Tibial nerve (tissue), 4 donors: ENCODE data around the gene SAA1.

ENCODE experiments used
- CTCF ChIP-seq, 5 experiments: fragments of 200-600 bp in 3 of 5; fragments of 450-650 bp in 2 of 5; sonication (generic) in 3 of 5; IDR thresholded peaks; one replicate each; pipeline ENCODE4 v1.5.1; 2016 to 2019; ENCODE audit warnings: antibody characterized with exemption in 5 of 5, mild to moderate bottlenecking in 3 of 5, moderate library complexity in 2 of 5
- EP300 ChIP-seq, 2 donors: sonication (generic); formaldehyde crosslinking; IDR thresholded peaks; one replicate each; pipeline ENCODE4 v1.6.1; 2017; ENCODE audit warnings: antibody characterized with exemption in 2 of 2, mild to moderate bottlenecking in 1 of 2
- POLR2A ChIP-seq, 2 donors: fragments of 450-650 bp; IDR thresholded peaks; one replicate each; pipeline ENCODE4 v1.6.1; 2017; ENCODE audit warnings: antibody characterized with exemption in 2 of 2, mild to moderate bottlenecking in 2 of 2, moderate library complexity in 2 of 2

DNA sequence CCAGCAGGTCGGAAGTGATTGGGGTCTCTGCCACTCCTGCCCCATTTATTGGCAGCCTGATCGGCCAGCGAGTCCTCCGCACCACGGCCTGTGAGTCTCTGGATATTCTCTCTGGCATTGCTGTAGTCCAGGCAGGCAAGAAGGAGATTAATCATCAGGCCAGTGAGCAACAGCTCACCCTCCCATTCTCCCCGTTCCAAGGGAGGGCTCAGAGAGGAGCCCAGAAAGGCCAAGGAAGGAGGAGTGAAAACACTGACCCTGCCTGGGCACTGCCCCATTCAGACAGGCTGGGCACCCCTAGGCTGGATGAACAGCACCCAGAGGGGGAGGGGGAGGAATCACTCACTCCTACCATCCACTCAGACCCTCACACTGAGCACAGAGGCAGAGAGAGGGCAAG, 20.7 kb upstream of the SAA1 start:
- no peak for TF ChIP-seq POLR2A (IDR thresholded peaks at IDR 0.05)
- TF ChIP-seq CTCF (IDR thresholded peaks at IDR 0.05): no peak
- TF ChIP-seq EP300 (IDR thresholded peaks at IDR 0.05): no peak
